Measurements from ENCODE around the gene MYRF. TPM values are rescaled to one million over a fixed set of nuclear protein-coding genes. Genes with fewer than 3 reads are reported as not detected.

MYRF gene
- total RNA-seq, 1 experiment from 2014 or later: 91.4 TPM

DNA sequence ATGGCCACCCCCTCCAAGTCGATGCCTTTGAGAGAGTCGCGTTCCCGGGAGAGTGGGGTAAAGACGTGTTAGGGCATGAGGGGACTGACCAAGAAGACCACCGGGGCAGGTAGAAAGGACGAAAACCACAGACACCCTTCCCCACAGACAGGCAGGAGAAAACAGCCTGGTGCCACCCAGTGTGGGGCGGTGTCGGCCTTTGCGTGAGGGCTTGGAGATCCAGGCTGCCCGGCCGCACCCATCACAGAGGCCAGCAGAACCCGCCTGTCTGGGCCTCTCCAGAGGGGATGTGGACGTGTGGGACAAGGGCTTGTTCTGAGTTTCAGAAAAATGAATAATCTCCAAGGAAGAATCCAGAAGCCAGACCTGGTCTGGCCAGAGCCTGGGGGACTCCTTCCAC lies 41.4 kb upstream of the MYRF start:
- CTCF ChIA-PET: no interaction called here
- DNase-seq: no peak
- BruUV-seq (replicated peaks): no TSS peak
- Mint-ChIP-seq H3K36me3 (ENCODE audit: insufficient read depth, unreplicated experiment) (no peaks in the 10 kb centered on the region), H3K4me3 (ENCODE audit: low read depth, unreplicated experiment) (no peak overlapping the region), H3K27me3 (ENCODE audit: unreplicated experiment) (no peaks in the 10 kb centered on the region), H3K9me3 (ENCODE audit: low read depth, unreplicated experiment) (no peaks in the 10 kb centered on the region), H3K4me1 (ENCODE audit: low read depth, unreplicated experiment) (peaks cover 13% of the 10 kb centered on the region), H3K27ac (ENCODE audit: unreplicated experiment) (no peak overlapping the region)
- intact Hi-C loops (cut with micrococcal nuclease; ENCODE audit: unreplicated experiment): no loop called here
- TF ChIP-seq, protein P1, sequence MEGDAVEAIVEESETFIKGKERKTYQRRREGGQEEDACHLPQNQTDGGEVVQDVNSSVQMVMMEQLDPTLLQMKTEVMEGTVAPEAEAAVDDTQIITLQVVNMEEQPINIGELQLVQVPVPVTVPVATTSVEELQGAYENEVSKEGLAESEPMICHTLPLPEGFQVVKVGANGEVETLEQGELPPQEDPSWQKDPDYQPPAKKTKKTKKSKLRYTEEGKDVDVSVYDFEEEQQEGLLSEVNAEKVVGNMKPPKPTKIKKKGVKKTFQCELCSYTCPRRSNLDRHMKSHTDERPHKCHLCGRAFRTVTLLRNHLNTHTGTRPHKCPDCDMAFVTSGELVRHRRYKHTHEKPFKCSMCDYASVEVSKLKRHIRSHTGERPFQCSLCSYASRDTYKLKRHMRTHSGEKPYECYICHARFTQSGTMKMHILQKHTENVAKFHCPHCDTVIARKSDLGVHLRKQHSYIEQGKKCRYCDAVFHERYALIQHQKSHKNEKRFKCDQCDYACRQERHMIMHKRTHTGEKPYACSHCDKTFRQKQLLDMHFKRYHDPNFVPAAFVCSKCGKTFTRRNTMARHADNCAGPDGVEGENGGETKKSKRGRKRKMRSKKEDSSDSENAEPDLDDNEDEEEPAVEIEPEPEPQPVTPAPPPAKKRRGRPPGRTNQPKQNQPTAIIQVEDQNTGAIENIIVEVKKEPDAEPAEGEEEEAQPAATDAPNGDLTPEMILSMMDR (IDR thresholded peaks at IDR 0.05; ENCODE audit: unreplicated experiment): no peak

DNA sequence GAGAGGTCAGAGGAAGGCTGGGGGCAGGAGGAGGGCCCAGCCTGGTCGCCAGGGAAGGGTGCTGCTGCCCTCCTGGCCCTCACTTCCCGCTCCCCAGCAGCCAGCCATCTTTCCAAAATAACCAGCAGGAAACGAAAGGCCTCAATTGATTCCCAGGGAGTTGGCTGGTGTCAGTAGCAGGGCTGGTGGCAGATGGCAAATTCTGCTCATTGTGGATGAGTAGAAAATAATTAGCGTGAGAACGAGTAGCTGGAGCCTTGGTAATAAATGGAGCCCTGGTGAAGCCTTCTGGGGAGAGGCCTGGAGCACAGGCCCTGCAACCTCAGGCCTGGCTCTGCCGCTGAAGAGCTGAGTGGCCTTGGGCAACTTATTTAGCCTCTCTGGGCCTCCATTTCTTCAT lies 40.9 kb upstream of the MYRF start:
- no peaks in the 10 kb centered on the region for H3K36me3 Mint-ChIP-seq (ENCODE audit: insufficient read depth, unreplicated experiment)
- BruUV-seq (replicated peaks): no TSS peak
- no peak for DNase-seq
- no peak overlapping the region for H3K4me3 Mint-ChIP-seq (ENCODE audit: low read depth, unreplicated experiment)
- peaks cover 18% of the 10 kb centered on the region for H3K4me1 Mint-ChIP-seq (ENCODE audit: low read depth, unreplicated experiment)
- TF ChIP-seq, protein P1 (IDR thresholded peaks at IDR 0.05; ENCODE audit: unreplicated experiment): no peak
- intact Hi-C loops (cut with micrococcal nuclease; ENCODE audit: unreplicated experiment): no loop called here
- H3K27ac Mint-ChIP-seq (ENCODE audit: unreplicated experiment): no peak overlapping the region
- CTCF ChIA-PET: interaction anchor here (0.6 kb wide), 1 partner anchor 12 kb away, joined by 4 read pairs; no protein-coding TSS in a partner anchor
- H3K9me3 Mint-ChIP-seq (ENCODE audit: low read depth, unreplicated experiment): no peaks in the 10 kb centered on the region
- no peaks in the 10 kb centered on the region for H3K27me3 Mint-ChIP-seq (ENCODE audit: unreplicated experiment)

DNA sequence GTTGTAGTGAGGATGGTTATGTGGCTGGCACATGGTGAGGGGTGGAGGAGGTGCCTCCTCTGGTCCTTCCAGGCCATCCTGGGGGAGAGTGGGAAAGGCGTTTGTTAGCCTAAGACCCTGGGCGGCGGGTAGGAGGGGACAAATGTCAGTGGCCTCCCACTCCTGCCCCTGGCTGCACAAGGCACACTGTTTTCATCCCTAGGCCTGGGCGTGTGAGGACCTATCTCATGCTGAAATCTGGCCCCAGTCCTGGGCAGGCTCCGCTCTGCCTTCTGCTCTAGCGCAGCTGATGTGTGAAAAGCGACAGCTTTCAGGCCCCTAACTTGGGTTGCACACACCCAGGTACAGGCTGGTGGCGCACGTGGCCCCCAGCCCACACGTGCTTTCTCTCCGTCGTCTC lies 40.1 kb upstream of the MYRF start:
- H3K36me3 Mint-ChIP-seq (ENCODE audit: insufficient read depth, unreplicated experiment): no peaks in the 10 kb centered on the region
- intact Hi-C loops (cut with micrococcal nuclease; ENCODE audit: unreplicated experiment): no loop called here
- peaks cover 19% of the 10 kb centered on the region for H3K4me1 Mint-ChIP-seq (ENCODE audit: low read depth, unreplicated experiment)
- CTCF ChIA-PET: no interaction called here
- no TSS peak for BruUV-seq (replicated peaks)
- H3K9me3 Mint-ChIP-seq (ENCODE audit: low read depth, unreplicated experiment): no peaks in the 10 kb centered on the region
- no peak for DNase-seq
- no peak overlapping the region for H3K27ac Mint-ChIP-seq (ENCODE audit: unreplicated experiment)
- no peak overlapping the region for H3K4me3 Mint-ChIP-seq (ENCODE audit: low read depth, unreplicated experiment)
- no peaks in the 10 kb centered on the region for H3K27me3 Mint-ChIP-seq (ENCODE audit: unreplicated experiment)
- TF ChIP-seq, protein P1 (IDR thresholded peaks at IDR 0.05; ENCODE audit: unreplicated experiment): no peak

DNA sequence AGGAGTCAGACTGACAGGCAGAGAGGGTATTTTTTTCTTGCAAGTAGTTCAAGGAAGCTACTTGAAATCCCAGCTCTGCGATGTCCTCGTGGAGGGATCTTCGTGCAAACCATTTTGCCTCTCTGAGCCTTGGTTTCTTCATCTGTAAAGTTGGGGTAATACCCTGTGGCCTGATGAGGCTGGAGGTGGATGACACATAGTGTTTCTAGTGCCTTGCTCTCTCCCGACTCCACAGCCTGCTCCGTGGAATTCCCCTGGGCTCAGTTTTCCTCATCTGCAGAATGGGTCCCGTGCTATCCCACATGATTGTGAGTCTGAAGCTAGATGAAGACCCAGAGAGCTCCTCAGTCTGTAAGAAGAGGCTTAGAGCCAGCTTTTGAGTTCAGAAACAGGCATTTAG lies 39.6 kb upstream of the MYRF start:
- DNase-seq: no peak
- no peaks in the 10 kb centered on the region for H3K27me3 Mint-ChIP-seq (ENCODE audit: unreplicated experiment)
- intact Hi-C loops (cut with micrococcal nuclease; ENCODE audit: unreplicated experiment): no loop called here
- no peaks in the 10 kb centered on the region for H3K36me3 Mint-ChIP-seq (ENCODE audit: insufficient read depth, unreplicated experiment)
- peaks cover 14% of the 10 kb centered on the region for H3K4me1 Mint-ChIP-seq (ENCODE audit: low read depth, unreplicated experiment)
- no peaks in the 10 kb centered on the region for H3K9me3 Mint-ChIP-seq (ENCODE audit: low read depth, unreplicated experiment)
- TF ChIP-seq, protein P1 (IDR thresholded peaks at IDR 0.05; ENCODE audit: unreplicated experiment): no peak
- CTCF ChIA-PET: interaction anchor here (0.9 kb wide), 1 partner anchor 13 kb away, joined by 3 read pairs; no protein-coding TSS in a partner anchor
- H3K4me3 Mint-ChIP-seq (ENCODE audit: low read depth, unreplicated experiment): no peak overlapping the region
- no peak overlapping the region for H3K27ac Mint-ChIP-seq (ENCODE audit: unreplicated experiment)
- BruUV-seq (replicated peaks): no TSS peak
